CD1c-positive myeloid dendritic cell (primary cell): Measurements from ENCODE around the gene SPATA3.
"Not testable (repeated sequence)": the region's sequence is repeated elsewhere in the genome, so short reads cannot be mapped to it uniquely, and the experiment has no call there.

ENCODE experiments used
- DNase-seq: peaks from one replicate; pipeline ENCODE4 v3.0.0-alpha.2; 2016; ENCODE audit errors: extremely low spot score

Gene SPATA3

DNA sequence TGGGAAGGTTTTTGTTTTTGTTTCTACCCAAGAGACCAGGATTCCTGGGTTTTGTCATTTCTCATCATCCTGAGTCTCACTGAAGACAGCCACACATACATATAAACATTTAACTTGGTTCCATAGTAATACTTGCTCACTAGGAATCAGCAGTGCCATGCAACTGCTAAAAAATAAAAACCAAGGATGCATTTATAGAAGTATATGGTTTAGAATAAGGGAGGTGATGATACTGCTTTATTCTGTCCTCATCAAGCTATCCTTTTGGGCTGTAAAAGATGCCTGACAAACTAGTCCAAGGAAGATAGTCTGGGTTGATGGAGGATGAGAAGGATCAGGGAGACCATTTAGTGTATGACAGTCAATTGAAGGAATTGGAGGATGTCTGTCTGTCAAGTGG is 740 bp downstream of the SPATA3 start:
- no peak for DNase-seq

DNA sequence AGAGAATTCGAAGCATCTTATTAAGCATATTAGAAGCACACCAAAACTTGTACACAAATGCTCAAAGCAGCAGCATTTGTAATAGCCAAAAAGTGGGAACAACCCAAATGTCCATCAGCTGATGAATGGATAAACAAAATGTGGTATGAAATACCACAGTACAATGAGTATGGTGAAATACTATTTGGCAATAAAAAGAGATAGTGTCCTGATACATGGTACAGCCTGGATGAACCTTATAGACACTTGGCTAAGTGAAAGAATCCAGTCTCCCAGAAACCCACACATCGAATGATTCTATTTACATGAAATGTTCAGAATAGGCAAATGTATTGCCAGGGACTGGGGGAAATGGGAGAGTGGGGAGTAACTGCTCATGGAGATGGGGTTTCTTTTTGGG is 3.0 kb downstream of the SPATA3 start:
- no peak for DNase-seq

DNA sequence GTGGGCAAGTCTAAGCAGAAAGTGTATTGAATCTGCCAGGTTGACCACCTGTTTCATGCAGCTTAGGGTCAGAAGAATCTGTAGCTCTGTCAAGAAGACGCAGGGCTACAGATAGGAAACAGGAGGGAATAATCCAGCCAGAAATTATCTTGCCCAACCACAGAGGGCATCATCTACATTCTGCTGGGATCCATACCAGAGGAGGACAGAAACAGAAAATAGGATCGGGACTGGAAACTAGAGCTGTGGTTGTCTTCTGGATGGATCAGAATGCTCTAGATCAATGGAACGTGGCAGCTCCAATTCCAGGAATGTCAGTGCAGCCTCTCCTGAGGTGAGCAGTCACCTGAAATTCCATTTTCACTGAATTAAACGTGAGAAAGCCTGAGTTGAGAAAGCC is 3.6 kb downstream of the SPATA3 start:
- no peak for DNase-seq

DNA sequence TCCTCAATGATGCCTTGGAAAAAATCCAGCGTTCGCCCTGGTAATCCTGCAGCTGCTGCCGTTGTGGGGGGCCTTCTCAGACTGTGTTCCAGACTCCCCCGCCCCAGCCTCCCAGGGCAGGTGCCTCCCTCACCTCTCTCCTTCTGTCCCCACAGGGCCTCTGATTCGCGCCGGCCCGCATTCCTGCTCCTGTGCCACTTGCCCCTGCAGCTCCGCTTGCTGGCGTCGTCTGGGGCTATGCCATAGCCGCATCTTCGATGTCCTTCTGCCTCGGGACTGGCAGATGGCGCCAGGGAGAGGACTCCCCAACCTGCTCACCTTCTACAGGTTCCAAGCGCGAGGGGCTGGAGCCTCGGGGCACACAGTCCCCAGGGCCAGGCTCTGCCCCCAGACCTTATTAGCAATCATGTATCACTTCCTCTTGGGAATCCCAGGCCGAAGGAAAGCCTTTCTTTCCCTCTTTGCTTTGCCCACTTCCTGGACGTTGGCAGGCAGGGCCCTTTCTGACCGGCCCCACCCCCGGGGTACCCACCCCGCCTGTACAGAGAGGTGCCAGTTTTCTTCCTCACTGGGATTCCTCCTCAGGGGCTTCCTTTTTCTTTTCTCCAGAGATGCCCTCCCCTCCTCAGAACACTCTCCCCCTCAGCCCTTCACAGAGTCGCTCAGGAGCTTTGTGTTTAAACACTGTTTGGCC is 4.4 kb downstream of the SPATA3 start:
- no peak for DNase-seq

DNA sequence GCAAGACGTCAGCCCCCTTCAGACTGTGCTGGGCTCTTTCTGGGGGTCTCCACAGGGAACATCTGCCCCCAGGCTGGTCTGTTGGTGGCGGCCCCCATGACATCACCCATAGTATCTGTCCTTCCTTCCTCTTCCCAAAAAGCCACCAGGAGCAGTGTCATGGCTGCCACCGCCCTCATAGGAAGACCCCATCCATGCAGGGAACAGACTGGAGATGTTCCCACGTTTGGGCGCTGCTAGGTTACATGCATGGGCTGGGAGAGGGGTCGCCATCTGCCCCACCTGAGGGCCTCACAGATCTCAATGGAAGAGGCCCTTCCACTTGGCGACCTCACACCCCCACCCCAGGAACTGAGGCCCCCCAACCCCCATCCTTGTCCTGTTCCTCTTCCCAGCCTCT is 5.1 kb downstream of the SPATA3 start:
- DNase-seq: no peak

DNA sequence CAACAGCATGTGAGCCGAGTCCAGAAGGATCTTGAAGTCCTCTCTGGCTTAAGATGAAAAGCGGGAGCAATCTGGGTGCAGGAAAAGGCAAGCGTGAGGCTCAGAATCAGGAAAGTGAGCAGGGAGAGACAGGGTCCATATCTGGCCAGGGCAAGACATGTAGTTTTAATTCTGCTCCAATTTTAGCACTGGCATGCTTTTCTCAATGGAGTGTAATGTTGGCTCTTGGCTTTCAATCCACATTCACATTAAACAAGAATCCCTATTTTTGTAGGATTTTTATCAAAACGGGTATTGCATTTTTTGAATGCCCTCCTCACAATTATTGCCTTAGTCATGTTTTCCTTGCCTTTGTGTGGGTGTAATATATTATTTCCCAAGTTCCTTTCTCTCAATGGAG is 6.0 kb downstream of the SPATA3 start:
- DNase-seq: no peak

DNA sequence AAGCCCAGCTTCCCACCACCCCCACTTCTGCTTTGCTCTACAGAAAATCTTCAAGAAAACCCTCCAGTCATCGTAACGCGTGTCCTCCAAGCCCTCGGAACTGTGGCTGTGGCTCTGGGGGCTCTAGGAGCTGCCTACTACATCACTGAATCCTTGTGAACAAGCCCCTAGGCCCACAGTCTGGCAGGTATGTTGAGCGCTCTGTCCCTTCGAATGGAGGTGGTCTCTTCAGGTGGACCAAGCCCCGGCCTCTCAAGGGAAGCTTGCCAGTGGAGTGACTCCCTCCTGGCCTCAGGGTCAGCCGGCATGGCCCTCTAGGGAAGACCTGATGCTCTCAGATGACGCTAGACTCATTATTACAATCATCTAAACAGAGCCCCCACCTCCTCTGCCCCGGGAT is 6.7 kb downstream of the SPATA3 start:
- DNase-seq: no peak

DNA sequence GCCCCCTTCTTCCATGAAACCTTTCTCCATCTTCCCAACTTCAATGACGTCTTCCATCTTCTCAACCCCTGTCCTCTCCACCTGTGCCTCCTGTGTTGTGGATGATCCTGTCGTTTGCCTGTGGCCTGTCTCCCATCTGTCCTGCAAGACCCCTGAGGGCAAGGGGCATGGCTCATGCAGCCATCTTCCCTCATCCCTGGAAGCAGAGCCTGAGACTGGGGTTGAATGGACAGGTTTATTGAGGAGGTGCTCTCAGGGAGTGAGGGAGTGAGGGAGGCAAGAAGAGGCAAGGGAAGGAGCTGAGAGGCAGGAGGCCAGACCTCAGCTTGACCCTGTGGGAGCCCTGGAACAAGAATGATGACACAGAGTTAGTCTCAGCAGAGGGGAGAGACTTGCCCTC is 7.3 kb downstream of the SPATA3 start:
- no peak for DNase-seq

DNA sequence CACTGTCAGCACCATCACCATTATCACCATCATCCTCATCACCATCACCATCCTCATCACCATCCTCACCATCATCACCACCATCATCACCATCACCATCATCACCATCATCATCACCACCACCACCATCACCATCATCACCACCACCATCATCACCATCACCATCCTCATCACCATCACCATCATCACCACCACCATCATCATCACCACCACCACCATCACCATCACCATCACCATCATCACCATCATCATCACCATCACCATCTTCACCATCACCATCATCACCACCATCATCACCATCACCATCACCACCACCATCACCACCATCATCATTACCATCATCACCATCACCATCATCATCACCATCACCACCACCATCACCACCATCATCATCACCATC is 9.0 kb downstream of the SPATA3 start:
- not testable (repeated sequence) for DNase-seq

DNA sequence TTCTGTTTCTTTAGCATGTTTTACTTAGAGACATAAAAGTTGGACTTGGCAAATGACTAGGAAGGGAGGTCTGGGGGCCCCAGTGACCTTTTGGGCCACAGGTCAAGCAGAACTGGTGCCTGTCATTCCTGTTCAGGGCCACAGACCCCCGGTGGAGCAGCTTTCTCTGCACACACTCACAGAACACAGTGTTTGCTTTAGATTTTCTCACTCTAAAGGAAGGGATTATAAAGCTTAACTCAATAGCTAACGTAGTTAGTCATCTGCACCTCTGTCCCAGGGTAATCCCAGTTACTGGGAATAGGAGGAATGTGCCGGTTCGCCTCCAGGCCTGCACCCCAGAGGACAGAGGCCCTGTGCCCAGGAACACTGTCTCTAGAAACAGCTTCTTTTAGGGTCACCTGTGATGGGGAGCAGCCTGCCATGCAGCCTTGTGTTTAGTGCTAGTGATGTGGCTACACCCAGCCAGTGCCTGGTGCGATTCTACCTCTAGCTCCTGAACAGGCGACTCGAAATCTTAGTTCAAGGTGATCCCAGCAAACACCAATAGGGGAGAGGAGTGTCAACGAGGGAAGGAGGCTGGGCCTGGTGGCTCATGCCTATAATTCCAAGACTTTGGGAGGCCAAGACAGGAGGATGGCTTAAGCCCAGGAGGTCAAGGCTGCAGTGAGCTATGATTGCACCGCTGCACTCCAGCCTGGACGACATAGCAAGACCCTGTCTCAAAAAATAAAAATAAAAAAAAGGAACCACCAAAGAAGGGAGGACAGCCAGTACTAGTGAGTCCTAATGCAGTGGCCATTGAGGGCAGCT is 11.6 kb downstream of the SPATA3 start:
- no peak for DNase-seq

DNA sequence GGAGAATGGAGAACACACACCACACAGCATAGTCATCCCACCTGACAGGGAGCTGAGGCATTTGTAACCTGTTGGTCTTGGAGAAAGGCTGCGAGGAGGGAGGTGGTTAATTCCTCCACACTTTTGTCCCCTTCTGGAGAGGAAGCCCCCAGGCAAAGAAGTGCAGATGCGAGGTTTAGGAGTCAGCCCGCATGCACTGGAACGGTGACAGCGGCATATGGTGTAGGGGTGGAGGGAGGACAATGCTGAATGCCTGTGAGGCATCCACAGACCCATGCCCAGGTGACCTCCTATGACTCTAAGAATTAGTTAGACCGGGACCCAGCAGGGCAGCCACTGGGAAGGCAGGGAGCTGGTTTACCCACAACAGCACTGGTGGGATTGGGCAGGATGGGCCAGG is 12.2 kb downstream of the SPATA3 start:
- no peak for DNase-seq

DNA sequence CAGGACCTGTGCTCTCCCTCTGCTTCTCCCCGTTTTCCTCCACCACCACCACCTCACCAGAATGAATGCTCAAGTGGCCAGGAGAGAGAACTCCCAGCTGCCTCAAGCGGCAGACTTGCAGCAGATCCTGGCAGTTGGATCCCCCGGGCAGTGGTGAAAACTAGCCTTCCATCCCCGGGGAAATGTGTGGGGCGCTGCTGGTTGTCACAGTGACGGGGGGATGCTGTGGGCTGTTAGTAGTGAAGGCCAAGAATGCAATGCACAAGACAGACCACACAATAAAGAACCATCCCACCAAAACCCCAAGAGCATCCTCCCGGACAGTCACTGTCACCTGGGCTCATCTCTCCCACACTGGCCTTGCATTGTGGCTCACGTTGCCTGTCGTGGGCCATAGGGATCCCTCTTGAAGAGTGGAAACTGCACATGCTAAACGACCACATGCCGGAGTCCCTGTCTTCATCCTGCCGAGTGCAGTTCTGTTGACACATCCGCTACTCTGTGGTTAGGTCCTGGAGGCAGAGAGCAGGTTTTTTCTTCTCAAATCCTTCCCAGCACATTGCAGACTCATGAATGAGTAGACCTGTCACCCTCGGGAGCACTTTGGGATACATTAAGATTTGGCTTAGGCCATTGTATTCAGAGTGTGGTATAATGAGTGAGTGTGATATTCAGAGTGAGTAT is 13.5 kb downstream of the SPATA3 start:
- DNase-seq: no peak

DNA sequence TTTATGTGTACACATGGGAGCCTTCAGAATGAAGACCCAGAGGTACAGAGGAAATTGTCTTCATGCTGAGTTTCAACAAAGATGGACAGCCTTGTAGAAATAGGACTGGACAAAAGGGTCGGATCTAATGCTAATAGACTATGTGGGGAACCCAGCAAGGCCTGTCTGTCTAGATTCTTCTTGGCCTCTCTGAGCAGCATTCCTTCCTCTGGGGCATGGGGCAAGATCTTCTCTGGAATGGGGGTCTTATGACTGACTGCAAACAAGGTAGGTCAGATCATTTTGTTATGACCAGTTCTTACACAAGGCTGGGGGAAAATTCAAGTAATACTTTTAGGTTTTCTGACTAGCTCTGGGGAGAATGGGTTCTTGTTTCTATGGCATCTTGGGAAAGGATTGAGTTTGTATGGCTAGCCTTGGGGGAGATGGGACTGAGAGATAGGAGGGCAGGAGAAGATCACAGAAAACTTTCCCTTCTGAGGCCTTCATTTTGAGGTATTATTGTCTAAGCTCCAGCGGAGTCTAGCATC is 14.3 kb downstream of the SPATA3 start:
- no peak for DNase-seq

DNA sequence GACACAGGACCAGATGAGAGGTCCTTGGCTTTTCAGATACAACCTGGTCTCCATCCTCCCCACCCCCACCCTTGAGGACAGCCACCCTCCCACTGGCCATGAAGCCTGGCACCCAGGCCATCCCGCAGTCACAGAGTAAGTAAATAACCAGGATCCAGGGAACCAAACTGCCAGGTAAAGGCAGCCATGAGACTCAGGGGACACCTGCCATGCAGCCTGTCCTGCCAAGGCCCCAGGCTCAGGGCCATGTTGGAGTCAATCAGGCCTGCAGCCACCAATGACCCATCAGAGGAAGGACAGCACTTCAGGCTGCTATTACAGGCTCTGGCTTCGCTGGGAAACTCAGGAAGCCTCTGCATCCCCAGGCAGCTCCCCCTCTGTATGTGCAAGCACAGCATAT is 15.6 kb downstream of the SPATA3 start:
- no peak for DNase-seq

DNA sequence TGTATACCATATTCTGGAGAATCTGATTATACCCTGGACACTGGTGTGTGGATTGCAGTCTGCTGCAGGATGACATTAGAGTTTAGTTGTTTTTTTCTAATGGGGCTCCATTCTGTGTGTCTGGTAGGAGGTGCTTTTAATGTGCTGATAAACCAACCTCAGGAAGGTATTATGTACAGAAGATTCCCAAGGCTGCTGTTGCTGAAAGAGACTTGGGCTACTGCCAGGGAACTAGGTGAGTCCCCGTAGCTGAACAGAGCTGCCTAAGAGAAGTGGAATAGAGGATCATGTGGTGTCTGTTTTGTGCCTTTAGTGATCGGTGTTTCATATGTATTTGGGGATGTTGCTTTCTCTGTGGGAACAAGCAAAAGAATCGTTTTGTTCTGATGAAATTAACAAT is 16.5 kb downstream of the SPATA3 start:
- DNase-seq: no peak

DNA sequence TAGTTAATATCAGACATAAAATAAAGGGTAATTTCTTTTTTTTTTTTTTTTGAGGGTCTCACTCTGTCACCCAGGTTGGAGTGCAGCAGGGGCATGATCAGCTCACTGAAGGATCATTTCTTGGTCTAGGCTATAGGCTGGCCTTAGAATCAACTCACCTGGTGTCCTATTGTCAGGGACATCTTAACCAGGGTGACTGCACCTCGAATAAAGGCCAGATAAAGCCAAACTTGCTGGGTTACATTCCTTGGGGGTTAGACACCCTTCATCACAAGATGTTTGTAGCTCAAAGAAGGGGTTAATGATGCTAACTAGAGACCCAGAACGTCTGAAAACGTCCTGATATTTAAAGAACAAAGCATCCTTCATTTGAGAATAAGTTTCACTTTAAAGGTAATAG is 17.9 kb downstream of the SPATA3 start:
- DNase-seq: no peak

DNA sequence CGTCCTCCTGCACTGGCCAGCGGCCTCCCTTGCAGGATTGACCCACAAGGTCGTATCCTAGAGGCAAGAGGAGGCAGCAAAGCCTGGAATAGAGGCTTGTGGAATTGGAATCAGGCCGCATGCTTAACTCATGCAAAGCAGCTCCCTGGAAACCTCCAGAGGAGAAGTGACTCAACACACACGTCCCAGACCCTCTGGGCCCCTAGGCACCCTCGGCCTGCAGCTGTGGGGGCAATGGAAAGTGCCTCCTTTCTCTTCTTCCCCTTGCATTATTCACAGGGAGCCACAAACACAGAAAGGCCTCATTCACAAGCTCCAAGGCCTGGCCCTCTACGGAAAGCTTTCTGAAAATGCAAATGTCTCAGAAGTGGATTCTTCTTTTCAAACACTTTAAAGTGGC is 19.6 kb downstream of the SPATA3 start:
- no peak for DNase-seq

DNA sequence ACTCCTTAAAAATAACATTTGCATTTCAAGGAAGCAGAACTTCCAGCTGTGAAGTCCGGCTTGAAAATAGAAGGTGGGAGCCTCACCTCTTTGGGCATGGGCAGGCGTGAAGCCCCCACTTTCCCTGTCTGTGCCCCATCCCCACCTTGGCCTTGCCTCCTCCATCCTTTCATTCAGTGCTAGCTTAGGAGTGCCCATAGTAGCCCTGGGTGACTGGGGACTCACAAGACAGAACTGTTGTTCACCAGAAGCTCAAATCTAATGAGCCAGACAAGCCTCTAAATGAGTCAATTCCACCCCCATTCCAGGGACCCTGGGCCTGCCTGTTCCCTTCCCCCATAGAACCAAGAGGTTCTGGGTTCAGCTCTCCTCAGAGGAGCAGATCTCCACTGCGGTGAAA is 20.0 kb downstream of the SPATA3 start:
- no peak for DNase-seq

DNA sequence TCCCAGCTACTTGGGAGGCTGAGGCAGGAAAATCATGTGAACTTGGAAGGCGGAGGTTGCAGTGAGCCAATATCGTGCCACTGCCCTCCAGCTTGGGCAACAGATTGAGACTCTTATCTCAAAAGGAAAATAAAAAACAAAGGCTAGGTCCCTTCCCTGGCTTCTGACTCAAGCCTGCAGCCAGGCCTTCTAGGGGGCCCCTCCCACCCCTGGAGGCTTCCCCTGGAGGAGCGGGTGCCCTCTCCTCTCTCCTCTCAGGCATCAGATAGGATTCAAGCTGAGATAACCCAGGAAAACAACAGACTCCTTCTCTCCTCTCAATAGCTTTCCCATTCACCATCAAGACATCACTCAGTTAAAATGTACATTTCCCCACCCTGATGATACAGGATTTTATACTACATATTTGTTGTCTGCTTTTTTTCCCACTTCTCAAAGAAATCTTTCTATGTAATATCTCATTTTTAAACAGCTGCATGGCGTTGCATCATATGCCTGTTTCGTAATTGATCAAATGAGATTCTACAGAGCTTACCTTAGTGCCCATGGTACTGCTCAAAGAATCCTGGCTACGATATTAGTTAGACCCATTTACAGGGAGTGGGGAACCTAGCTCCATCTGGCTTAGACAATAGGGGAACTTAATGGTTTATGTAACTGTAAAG is 20.8 kb downstream of the SPATA3 start:
- DNase-seq: no peak

DNA sequence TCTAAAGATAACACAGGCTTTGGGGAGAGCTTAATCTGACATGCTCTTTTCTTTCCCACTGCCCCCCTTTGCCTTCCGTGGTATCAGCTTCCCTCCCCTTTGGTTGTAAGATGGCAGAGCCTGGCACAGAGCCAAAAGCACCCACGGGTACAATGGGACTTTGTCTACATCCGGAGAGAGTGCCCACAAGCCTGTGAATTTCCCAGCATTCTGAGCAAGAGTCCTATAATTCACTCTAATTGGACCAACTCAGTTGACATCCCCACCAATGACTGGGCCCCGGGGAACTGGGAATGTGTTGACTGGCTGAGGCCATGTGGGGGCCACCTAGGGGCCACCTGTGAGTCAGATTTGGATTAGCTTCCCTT is 21.3 kb downstream of the SPATA3 start:
- DNase-seq: no peak

DNA sequence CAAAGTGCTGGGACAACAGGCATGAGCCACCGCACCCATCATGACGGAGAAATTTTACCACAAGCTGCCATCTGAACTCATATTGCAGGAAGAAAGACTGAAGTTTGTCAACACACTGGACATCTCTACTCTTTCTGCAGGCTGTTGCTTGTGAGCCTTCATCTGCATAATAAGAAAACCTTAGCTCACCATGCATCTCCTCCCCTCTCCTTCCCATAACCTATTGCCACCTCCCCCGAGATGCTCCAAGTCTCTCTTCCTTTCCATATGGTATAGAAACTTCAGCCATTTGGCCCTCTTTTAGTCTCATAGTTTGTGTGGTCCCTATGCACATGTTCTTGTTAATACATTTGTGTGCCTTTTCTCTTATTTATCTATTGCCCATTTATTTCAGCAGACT is 22.3 kb downstream of the SPATA3 start:
- DNase-seq: no peak

DNA sequence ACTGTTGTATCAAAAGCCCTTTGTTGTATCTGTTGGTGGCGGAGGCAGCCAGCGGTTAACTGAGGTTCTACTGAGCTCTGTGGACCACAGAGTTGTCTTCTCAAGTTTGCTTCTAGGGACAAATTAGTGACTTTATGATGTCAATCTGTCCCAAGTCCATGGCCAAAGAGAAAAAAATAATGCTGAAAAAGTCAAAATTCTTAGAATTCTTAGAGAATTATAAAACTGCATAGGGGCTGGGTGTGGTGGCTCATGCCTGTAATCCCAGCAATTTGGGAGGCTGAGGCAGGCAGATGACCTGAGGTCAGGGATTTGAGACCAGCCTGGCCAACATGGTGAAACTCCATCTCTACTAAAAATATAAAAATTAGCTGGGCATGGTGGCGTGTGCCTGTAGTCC is 29.1 kb downstream of the SPATA3 start:
- not testable (repeated sequence) for DNase-seq
